HG02678 (cell line): Measurements from ENCODE around the gene LENG9.

Experiments
- ATAC-seq: cut with Tn5 transposase; IDR thresholded peaks from one replicate; pipeline ENCODE4 v1.9.1; 2021; ENCODE audit warnings: mild to moderate bottlenecking, moderate library complexity; ENCODE audit not compliant: unreplicated experiment

Gene LENG9

GRCh38 chr19:54444737-54445136, 18.8 kb downstream of the LENG9 start:
- no peak for ATAC-seq

DNA sequence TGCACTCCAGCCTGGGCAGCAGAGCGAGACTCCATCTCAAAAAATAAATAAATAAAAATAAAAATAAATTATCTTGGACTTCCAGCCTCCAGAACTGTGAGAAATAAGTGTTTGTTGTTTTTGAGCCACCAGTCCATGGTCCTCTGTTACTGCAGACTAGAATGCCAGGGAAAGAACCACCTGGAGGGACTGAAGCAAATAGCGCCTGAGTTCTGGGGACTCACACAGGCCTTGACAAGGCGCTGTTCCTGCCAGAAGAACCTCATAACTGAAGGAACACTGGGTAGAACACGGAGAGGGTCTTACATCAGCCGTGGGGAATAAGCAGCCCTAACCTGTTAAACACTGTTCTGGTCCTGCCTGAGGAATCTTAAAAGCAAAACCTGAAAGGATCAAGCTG, 22.9 kb downstream of the LENG9 start:
- ATAC-seq = no peak

DNA sequence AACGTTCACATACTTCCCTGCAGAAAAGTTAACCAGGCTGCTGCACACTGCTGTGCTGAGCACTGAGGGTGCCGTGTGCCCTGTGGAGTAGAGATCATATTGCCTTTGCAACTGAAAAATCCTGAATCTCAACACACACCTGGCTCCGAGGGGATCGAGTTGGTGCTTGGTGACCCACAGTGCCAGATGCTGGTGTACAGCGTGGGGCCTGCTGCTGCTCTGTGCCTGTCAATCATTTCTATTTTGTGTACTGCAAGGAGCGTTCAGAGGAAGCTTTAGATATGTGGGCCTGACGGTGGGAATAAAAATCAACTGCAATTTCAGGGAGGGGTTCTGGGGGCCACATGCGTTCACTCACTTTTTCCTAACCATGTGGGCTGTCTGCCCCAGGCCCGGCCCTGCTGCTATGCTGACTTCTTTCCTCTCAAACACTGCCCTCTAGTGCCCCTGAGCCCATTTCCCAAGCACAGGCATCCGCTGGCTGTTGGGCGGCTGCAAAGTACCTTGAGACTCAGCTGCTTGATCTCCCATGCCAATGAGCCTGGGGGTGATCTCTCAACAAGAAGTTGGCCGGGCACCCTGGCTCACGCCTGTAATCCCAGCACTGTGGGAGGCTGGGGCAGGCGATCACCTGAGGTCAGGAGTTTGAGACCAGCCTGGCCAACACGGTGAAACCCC, 24.3 kb downstream of the LENG9 start:
- ATAC-seq = no peak

GRCh38 chr19:54436628-54437252, 26.8 kb downstream of the LENG9 start:
- ATAC-seq = no peak

DNA sequence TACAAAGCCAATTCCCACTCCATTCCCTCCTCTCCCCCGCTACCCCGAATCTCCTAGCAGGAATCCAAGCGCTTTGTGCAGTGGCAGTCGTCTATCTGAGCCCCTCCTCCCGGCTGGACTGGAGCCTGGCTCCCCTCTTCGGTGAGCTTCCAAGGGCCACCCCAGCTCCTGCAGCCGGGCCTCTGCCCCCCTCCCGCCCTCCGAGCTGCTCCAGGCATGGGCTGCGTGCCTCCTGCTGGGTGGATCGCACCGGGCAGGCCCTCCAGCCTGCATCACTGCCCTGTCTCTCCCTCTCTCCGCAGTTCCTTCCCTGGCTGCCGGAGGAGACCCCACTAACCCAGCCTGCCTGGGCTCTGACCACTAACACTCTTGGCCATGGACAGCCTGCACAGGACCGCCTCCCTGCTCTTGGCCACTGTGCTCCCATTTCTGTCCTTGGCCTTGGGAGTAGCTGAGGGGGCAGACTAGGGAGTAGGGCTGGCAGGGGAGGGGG, 27.5 kb downstream of the LENG9 start:
- ATAC-seq = no peak

- no peak for ATAC-seq
Observed at GRCh38 chr19:54435551-54436016, 28.0 kb downstream of the LENG9 start.

- ATAC-seq = no peak
Observed at GRCh38 chr19:54434873-54435214, 28.7 kb downstream of the LENG9 start.

- no peak for ATAC-seq
Observed at GRCh38 chr19:54434112-54434872, 29.3 kb downstream of the LENG9 start.

GRCh38 chr19:54433697-54434096, 29.9 kb downstream of the LENG9 start:
- ATAC-seq = no peak

DNA sequence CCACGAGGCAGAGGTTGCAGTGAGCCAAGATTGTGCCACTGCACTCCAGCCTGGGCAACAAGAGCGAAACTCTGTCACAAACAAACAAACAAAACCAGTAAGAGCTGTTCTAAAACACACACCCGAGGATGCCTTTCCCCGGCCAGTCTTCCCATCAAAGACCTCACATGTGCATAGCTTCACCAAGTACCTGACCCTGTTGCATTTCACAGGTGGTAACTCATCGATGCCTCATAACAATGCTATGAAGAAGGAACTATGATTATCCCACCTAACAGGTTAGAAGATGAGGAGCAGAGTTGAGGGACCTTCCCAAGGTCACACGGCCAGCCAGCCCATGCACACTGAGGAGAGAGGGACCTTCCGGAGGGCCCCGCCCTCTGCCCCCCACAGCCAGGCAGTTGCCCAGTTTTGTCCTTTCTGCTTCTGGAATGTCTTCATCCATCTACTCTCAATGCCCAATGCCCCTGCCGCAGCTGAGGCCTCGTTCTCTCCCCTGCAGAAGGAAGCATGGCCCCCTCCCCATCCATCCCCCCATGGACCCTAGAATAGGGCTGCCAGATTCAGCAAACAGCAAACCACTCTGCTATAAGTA, 31.3 kb downstream of the LENG9 start:
- ATAC-seq = no peak

GRCh38 chr19:54431255-54431838, 32.2 kb downstream of the LENG9 start:
- ATAC-seq = no peak

DNA sequence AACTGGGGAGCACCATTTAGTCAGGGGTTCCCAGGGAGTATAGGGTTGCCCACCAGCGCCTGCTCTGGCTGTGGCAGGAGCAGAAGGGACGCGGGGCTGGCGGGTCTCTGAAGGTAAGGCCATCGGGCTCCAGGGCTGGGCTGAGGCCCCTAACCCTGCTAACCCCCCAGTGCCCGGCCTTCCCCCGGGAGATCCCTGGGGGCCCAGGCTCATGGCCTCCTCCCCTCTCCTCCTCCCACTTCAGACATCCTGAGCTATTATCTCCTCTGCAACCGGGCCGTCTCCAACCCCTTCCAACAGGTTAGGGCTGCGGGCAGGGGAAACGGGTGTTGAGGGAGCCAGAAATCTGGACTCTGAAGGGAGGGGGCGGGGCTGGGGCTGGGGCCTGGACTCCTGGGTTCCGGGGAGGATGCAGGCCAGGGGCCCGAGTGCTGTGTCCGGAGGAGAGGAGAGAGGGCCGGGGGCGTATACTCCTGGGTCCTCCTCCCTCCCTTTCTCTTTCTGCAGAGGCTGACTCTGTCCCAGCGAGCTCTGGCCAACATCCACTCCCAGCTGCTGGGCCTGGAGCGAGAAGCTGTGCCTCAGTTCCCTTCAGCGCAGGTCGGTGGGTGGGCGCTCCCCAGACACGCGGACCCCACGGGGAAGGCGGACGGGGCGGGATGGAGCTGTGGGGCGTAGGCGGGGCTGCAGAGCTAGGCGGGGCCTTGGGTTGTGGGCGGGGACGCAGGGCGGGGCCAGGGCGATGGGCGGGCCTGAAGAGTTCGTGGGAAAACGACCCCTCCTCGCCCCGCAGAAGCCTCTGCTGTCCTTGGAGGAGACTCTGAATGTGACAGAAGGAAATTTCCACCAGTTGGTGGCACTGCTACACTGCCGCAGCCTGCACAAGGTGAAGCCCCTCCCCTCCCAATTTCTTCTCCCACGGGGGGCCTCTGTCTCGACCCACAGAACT, 33.0 kb downstream of the LENG9 start:
- no peak for ATAC-seq

DNA sequence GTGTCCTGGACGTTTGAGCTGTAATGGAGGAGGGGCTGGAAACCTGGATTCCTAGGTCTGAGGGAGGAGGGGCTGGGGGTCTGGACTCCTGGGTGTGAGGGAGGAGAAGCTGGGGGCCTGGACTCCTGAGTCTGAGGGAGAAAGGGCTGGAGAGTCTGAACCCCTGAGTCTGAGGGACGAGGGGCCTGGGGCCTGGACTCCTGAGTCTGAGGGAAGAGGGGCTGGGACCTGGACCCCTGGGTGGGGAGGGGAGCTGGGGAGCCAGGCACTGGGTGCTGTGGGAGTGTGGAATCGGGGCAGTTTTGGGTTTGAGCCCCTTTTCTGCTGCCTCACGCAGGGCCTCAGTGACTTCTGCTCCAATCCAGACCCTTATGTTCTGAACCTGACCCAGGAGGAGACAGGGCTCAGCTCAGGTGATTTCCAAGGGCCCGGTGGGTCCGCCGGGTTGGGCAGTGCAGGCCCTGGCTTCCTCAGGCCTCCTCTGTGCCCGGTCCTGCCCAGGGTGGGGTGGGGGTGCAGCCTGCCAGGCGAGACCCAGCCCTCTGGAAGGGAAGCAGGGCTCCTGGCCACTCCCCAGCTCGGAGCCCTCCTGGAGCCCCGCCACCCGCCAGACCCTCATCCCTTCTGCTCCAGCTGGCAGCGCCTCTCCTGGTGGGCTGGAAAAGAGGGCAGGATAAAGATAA, 33.9 kb downstream of the LENG9 start:
- ATAC-seq = no peak

DNA sequence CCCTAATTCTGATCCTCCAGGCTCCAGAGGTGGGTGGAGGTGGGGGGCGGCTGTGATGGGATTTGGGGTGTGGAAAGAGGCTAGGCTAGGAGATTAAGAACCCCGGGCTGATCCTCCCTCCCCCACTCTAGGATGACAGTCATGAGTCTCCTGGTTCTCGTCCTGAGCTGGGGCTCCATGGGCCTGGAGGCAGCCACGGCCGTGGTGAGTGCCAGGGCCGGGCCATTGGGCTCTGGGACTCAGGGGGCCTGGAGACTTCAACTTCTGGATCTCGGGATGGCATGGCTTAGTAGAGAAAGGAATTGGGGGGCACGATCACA, 34.4 kb downstream of the LENG9 start:
- no peak for ATAC-seq

GRCh38 chr19:54428323-54429175, 35.0 kb downstream of the LENG9 start:
- no peak for ATAC-seq

- ATAC-seq = no peak
Observed at GRCh38 chr19:54427586-54427985, 36.0 kb downstream of the LENG9 start.

GRCh38 chr19:54426291-54426931, 37.2 kb downstream of the LENG9 start:
- ATAC-seq = no peak

DNA sequence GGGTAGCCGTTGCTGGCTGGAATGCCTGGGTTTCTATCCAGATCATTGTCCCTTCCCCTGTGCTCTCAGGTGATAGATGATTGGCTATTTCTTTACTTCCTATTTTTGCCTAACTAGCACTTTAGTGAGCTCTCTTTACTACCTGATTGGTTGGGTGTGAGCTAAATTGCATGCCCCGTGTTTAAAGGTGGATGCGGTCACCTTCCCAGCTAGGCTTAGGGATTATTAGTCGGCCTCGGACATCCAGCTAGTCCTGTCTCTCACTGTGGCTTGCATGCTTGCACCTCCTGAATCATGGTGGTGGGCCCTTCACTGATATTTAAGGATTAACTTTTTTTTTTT, 38.2 kb downstream of the LENG9 start:
- no peak for ATAC-seq
